ENCODE results near the gene SCNN1G. TPM values are rescaled to one million over a fixed set of nuclear protein-coding genes. Genes with fewer than 3 reads are reported as not detected.
A peak's percentile ranks its signal among the peaks of the same experiment; 100 is the strongest.

SCNN1G gene
- total RNA-seq, 1 donor, result not detected

- DNase-seq (ENCODE audit: low read depth), result no peak
- TF ChIP-seq CTCF (IDR thresholded peaks at IDR 0.05; ENCODE audit: insufficient read depth, low read depth, low read length), result no peak
- no peak overlapping the region for H3K4me3 ChIP-seq (ENCODE audit: low read depth, low read length)
These were observed 35.5 kb upstream of the SCNN1G start for GRCh38 chr16:23146877-23147601.

DNA sequence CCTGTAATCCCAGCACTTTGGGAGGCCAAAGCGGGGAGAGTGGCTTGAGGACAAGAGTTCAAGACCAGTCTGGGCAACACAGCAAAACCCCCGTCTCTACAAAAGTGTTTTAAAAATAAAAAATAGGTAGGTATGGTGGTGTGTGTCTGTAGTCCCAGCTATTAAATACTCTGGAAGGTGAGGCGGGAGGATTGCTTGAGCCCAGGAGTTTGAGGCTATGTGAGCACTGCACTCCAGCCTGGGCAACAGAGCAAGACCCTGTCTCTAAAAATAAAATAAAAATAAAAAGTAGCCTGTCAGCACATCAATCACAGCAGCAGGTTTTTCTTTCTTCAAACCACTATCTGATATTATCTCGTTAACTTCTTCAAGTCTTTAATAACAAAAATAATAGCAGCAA, 34.9 kb upstream of the SCNN1G start:
- no peak for DNase-seq (ENCODE audit: low read depth)
- H3K4me3 ChIP-seq (ENCODE audit: low read depth, low read length), result peak overlapping the region; percentile 74
- no peak for TF ChIP-seq CTCF (IDR thresholded peaks at IDR 0.05; ENCODE audit: insufficient read depth, low read depth, low read length)

- TF ChIP-seq CTCF (IDR thresholded peaks at IDR 0.05; ENCODE audit: insufficient read depth, low read depth, low read length), result no peak
- peak overlapping the region; percentile 74 for H3K4me3 ChIP-seq (ENCODE audit: low read depth, low read length)
- no peak for DNase-seq (ENCODE audit: low read depth)
These were observed 34.4 kb upstream of the SCNN1G start for GRCh38 chr16:23148166-23148512.

DNA sequence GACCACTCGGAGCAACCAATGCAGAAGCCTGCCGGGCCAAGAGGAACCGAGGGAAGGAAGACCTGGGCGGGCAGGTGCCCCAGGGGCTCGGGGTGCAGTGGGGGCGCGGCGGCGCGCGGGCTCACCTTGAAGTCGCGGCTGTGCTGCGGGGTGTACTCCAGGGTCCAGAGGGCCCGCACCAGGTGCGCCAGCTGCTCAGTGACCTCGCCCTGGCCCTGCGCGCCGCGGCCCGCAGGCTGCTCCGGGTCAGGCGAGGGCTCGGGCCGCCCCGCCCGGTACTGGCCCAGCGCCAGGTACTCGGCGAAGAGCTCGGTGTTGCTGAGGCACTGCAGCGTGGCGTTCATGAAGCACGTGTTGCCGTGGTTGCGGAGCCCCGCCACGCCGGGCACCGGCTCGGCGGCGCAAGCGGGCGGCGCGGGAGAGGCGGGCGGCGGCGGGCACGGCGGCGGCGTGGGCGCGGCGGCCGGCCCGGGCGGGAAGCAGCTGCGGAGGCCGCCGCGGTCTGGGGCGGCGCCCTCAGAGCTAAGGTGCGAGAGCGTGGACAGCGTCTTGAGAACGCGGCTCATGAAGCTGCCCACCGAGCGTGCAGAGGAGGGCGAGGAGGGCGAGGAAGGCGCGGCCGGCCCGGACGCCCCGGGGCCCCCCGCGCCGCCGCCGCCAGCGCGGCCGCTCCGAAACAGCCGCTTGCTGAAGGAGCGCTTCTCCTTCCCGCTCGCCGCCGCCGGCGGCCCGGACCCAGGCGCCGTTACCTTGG, 33.9 kb upstream of the SCNN1G start:
- peak; percentile 46 for DNase-seq (ENCODE audit: low read depth)
- TF ChIP-seq CTCF (IDR thresholded peaks at IDR 0.05; ENCODE audit: insufficient read depth, low read depth, low read length), result no peak
- peak overlapping the region; percentile 74 for H3K4me3 ChIP-seq (ENCODE audit: low read depth, low read length)

DNA sequence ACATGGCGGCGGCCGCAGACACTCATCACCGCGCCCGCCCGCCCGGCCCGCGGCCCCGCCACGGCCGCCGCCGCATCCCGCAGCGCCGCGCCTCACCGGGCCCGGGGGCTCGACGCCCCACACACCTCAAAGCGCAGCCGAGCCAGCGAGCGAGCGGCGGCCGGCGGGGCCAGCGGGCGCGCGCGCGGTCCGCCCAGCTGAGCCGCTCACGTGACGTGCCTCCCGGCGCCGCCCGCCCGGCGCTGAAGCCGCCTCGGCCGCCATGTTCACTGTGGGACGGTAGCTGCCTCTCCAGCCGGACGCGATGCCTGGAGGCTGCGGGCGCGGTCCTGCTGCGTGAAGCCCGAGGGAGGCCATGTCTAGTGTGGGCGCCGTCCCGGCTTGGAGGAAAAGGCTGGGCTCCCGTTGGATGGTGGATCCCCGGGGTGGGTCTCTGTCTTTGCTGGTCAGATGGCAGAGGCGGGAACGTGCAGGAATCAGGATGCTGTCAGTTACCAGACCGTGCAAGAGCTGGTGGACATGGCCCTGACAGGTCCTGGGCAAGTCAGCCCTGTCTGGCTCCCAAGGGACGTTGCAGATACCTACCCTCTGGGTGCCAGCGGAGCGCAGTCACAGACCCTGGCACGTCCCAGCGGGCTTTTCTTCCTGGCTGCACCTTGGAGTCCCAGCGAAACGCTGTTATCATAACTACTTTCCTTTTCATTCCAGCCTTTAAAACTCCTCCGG, 33.1 kb upstream of the SCNN1G start, which contains the start of gene USP31:
Gene USP31, minus strand, starts transcription at position 186 of the 726 bp plus-strand sequence. Its CDS starts 182 bp downstream, at position 4.
- DNase-seq (ENCODE audit: low read depth), result peak; percentile 94
- TF ChIP-seq CTCF (IDR thresholded peaks at IDR 0.05; ENCODE audit: insufficient read depth, low read depth, low read length), result no peak
- H3K4me3 ChIP-seq (ENCODE audit: low read depth, low read length), result peak within 1 kb of the TSS; percentile 74

GRCh38 chr16:23149993-23150364, 32.6 kb upstream of the SCNN1G start:
- DNase-seq (ENCODE audit: low read depth), result no peak
- H3K4me3 ChIP-seq (ENCODE audit: low read depth, low read length), result peak overlapping the region; percentile 73

More at GRCh38 chr16:23149993-23150364, 32.6 kb upstream of the SCNN1G start:
- no peak for TF ChIP-seq CTCF (IDR thresholded peaks at IDR 0.05; ENCODE audit: insufficient read depth, low read depth, low read length)
